Measurements from ENCODE around the gene NPM3. TPM values are rescaled to one million over a fixed set of nuclear protein-coding genes. Genes with fewer than 3 reads are reported as not detected.

NPM3 gene
- total and polyA plus RNA-seq, 7 experiments from 2014 or later: 10.3 to 31.3 (median 15.5) TPM

DNA sequence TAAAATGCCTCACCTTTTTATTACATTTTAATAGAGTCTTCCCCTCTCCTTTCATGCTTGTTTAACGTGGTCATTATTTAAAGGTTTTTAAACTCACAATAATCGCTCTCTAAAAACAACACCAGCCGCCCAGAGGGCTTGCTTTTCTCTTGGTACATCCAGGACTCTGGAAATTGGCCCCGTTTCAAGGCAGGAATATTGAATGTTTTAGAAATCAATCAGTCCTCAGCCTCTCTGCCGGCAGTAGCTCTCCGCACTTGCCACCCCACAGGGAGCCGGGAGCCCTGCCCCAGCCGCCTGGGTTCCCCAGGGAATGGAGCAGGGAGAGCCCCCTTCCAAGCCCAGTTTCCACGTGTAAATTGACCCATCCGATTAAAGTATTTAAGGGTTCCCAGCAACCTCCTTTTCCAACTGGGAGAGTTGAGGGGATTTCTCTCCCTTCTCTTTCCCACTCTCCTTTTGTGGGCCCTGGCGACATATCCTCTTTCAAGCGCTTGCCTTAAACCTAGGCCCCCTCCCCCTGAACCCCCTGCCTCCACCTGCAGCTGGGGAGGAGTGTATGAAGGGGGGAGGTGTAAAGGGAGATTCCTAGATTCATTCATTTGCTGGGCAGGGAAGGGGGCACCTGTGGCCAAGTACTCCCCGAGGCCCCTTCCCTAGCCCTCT, 9.2 kb downstream of the NPM3 start:
- Histone ChIP-seq H3K36me3 (ENCODE audit: control insufficient read depth in 2 of 3, insufficient read depth in 3 of 3, low read length in 3 of 3) (no peaks in the 10 kb centered on the region), H3K4me1 (ENCODE audit: control insufficient read depth in 2 of 2, insufficient read depth in 2 of 2, low read length in 2 of 2) (peaks cover 0 to 19% of the 10 kb centered on the region in 2 donors), H3K27ac (ENCODE audit: low read depth, low read length) (no peak overlapping the region), H3K27me3 (ENCODE audit: control insufficient read depth in 2 of 2, insufficient read depth in 2 of 2, low read length in 2 of 2) (peaks cover 8 to 35% of the 10 kb centered on the region in 2 donors), H3K4me3 (ENCODE audit: low read length) (no peak overlapping the region), H3K9me3 (ENCODE audit: control insufficient read depth in 2 of 3, low read length in 3 of 3) (no peaks in the 10 kb centered on the region)
- no peaks in the 10 kb centered on the region for H3K9me3 Mint-ChIP-seq
- CTCF ChIA-PET: interaction anchor here (0.5 to 1.3 kb wide), 2 partner anchors 10 to 63 kb away, joined by 3 to 6 read pairs; no protein-coding TSS in a partner anchor
- no peak for DNase-seq
- peaks cover 51 to 74% (median 63%) of the 10 kb centered on the region in 5 donors for H3K27me3 Mint-ChIP-seq
- intact Hi-C loops (cut with micrococcal nuclease): no loop called here
- POLR2A ChIA-PET: no interaction called here
- peak overlapping the region in 6 of 10 donors; percentile 18 to 71 (median 48) for H3K4me3 Mint-ChIP-seq
- H3K36me3 Mint-ChIP-seq: peaks cover 0 to 3% (median 0%) of the 10 kb centered on the region in 5 donors
- H3K4me1 Mint-ChIP-seq: peaks cover 9 to 34% (median 28%) of the 10 kb centered on the region in 7 donors
- no peak overlapping the region for H3K27ac Mint-ChIP-seq
- ATAC-seq: no peak

- peaks cover 0 to 3% (median 0%) of the 10 kb centered on the region in 5 donors for H3K36me3 Mint-ChIP-seq
- POLR2A ChIA-PET: no interaction called here
- Histone ChIP-seq H3K27me3 (ENCODE audit: control insufficient read depth in 2 of 2, insufficient read depth in 2 of 2, low read length in 2 of 2) (peaks cover 8 to 27% of the 10 kb centered on the region in 2 donors), H3K9me3 (ENCODE audit: control insufficient read depth in 2 of 3, low read length in 3 of 3) (no peaks in the 10 kb centered on the region), H3K4me1 (ENCODE audit: control insufficient read depth in 2 of 2, insufficient read depth in 2 of 2, low read length in 2 of 2) (peaks cover 0 to 17% of the 10 kb centered on the region in 2 donors), H3K4me3 (ENCODE audit: low read length) (no peak overlapping the region), H3K36me3 (ENCODE audit: control insufficient read depth in 2 of 3, insufficient read depth in 3 of 3, low read length in 3 of 3) (no peaks in the 10 kb centered on the region), H3K27ac (ENCODE audit: low read depth, low read length) (no peak overlapping the region)
- intact Hi-C loops (cut with micrococcal nuclease): no loop called here
- no peaks in the 10 kb centered on the region for H3K9me3 Mint-ChIP-seq
- no peak overlapping the region for H3K27ac Mint-ChIP-seq
- CTCF ChIA-PET: interaction anchor here (0.9 to 1.3 kb wide), 2 partner anchors 11 to 170 kb away, joined by 4 to 6 read pairs; no protein-coding TSS in a partner anchor
- DNase-seq (no peak), ATAC-seq (no peak)
- H3K27me3 Mint-ChIP-seq: peaks cover 45 to 72% (median 55%) of the 10 kb centered on the region in 5 donors
- peaks cover 5 to 29% (median 24%) of the 10 kb centered on the region in 7 donors for H3K4me1 Mint-ChIP-seq
- peak overlapping the region in 3 of 10 donors; percentile 3 to 69 (median 10) for H3K4me3 Mint-ChIP-seq
Measured at GRCh38 chr10:101772895-101773761, 10.1 kb downstream of the NPM3 start.

GRCh38 chr10:101772017-101772894, 11.0 kb downstream of the NPM3 start:
- H3K4me1 ChIP-seq (ENCODE audit: control insufficient read depth in 2 of 2, insufficient read depth in 2 of 2, low read length in 2 of 2): peaks cover 0 to 17% of the 10 kb centered on the region in 2 donors
- H3K4me1 Mint-ChIP-seq: peaks cover 5 to 20% (median 16%) of the 10 kb centered on the region in 7 donors
- no peak overlapping the region for H3K4me3 Mint-ChIP-seq
- no peak overlapping the region for H3K4me3 ChIP-seq (ENCODE audit: low read length)
- H3K27me3 Mint-ChIP-seq: peaks cover 36 to 66% (median 46%) of the 10 kb centered on the region in 5 donors
- H3K27ac Mint-ChIP-seq: no peak overlapping the region
- ATAC-seq: no peak
- CTCF ChIA-PET: interaction anchor here (0.9 kb wide), 1 partner anchor 170 kb away, joined by 4 read pairs; no protein-coding TSS in a partner anchor
- intact Hi-C loops (cut with micrococcal nuclease): no loop called here
- H3K27me3 ChIP-seq (ENCODE audit: control insufficient read depth in 2 of 2, insufficient read depth in 2 of 2, low read length in 2 of 2): peaks cover 5 to 21% of the 10 kb centered on the region in 2 donors
- H3K36me3 Mint-ChIP-seq: no peaks in the 10 kb centered on the region
- no peak for DNase-seq
- no peak overlapping the region for H3K27ac ChIP-seq (ENCODE audit: low read depth, low read length)
- no peaks in the 10 kb centered on the region for H3K9me3 Mint-ChIP-seq
- POLR2A ChIA-PET: no interaction called here
- no peaks in the 10 kb centered on the region for H3K36me3 ChIP-seq (ENCODE audit: control insufficient read depth in 2 of 3, insufficient read depth in 3 of 3, low read length in 3 of 3)
- H3K9me3 ChIP-seq (ENCODE audit: control insufficient read depth in 2 of 3, low read length in 3 of 3): no peaks in the 10 kb centered on the region

GRCh38 chr10:101771380-101771779, 11.9 kb downstream of the NPM3 start:
- no peaks in the 10 kb centered on the region for H3K9me3 Mint-ChIP-seq
- H3K27me3 Mint-ChIP-seq: peaks cover 34 to 67% (median 41%) of the 10 kb centered on the region in 5 donors
- ChIA-PET POLR2A (no interaction called here), CTCF (no interaction called here)
- no peak overlapping the region for H3K4me3 Mint-ChIP-seq
- intact Hi-C loops (cut with micrococcal nuclease): no loop called here
- Histone ChIP-seq H3K9me3 (ENCODE audit: control insufficient read depth in 2 of 3, low read length in 3 of 3) (no peaks in the 10 kb centered on the region), H3K4me3 (ENCODE audit: low read length) (no peak overlapping the region), H3K27me3 (ENCODE audit: control insufficient read depth in 2 of 2, insufficient read depth in 2 of 2, low read length in 2 of 2) (peaks cover 5 to 14% of the 10 kb centered on the region in 2 donors), H3K4me1 (ENCODE audit: control insufficient read depth in 2 of 2, insufficient read depth in 2 of 2, low read length in 2 of 2) (peaks cover 0 to 17% of the 10 kb centered on the region in 2 donors), H3K36me3 (ENCODE audit: control insufficient read depth in 2 of 3, insufficient read depth in 3 of 3, low read length in 3 of 3) (no peaks in the 10 kb centered on the region), H3K27ac (ENCODE audit: low read depth, low read length) (no peak overlapping the region)
- H3K4me1 Mint-ChIP-seq: peaks cover 3 to 20% (median 15%) of the 10 kb centered on the region in 7 donors
- H3K36me3 Mint-ChIP-seq: no peaks in the 10 kb centered on the region
- ATAC-seq: no peak
- H3K27ac Mint-ChIP-seq: no peak overlapping the region
- no peak for DNase-seq

- H3K4me3 ChIP-seq (ENCODE audit: low read length): no peak overlapping the region
- Mint-ChIP-seq H3K4me1 (peaks cover 3 to 20% (median 15%) of the 10 kb centered on the region in 7 donors), H3K4me3 (no peak overlapping the region), H3K36me3 (no peaks in the 10 kb centered on the region), H3K9me3 (no peaks in the 10 kb centered on the region), H3K27ac (no peak overlapping the region), H3K27me3 (peaks cover 38 to 73% (median 43%) of the 10 kb centered on the region in 5 donors)
- H3K27ac ChIP-seq (ENCODE audit: low read depth, low read length): no peak overlapping the region
- H3K36me3 ChIP-seq (ENCODE audit: control insufficient read depth in 2 of 3, insufficient read depth in 3 of 3, low read length in 3 of 3): no peaks in the 10 kb centered on the region
- ATAC-seq (no peak), DNase-seq (no peak)
- H3K27me3 ChIP-seq (ENCODE audit: control insufficient read depth in 2 of 2, insufficient read depth in 2 of 2, low read length in 2 of 2): peaks cover 5 to 14% of the 10 kb centered on the region in 2 donors
- ChIA-PET CTCF (interaction anchor here (0.5 kb wide), 1 partner anchor 14 kb away, joined by 3 read pairs; no protein-coding TSS in a partner anchor), POLR2A (no interaction called here)
- no peaks in the 10 kb centered on the region for H3K9me3 ChIP-seq (ENCODE audit: control insufficient read depth in 2 of 3, low read length in 3 of 3)
- intact Hi-C loops (cut with micrococcal nuclease): no loop called here
- peaks cover 0 to 17% of the 10 kb centered on the region in 2 donors for H3K4me1 ChIP-seq (ENCODE audit: control insufficient read depth in 2 of 2, insufficient read depth in 2 of 2, low read length in 2 of 2)
Measured at GRCh38 chr10:101770331-101771215, 12.7 kb downstream of the NPM3 start.
